Spleen (tissue), 7 donors: ENCODE measurements around the gene GRK3.

Experiments used
- CTCF ChIP-seq, 11 experiments: fragments of 200-600 bp in 7 of 11; fragments of 450-650 bp in 4 of 11; sonication (generic) in 4 of 11; IDR thresholded peaks in 8 of 11; conservative IDR thresholded peaks in 3 of 11; 1 replicate in 7 of 11; 2 replicates in 4 of 11; pipeline versions ENCODE4 v1.4.0 to v1.8.0; 2016 to 2021; ENCODE audit warnings: antibody characterized with exemption in 11 of 11, inconsistent platforms in 4 of 11, mild to moderate bottlenecking in 1 of 11
- POLR2AphosphoS5 ChIP-seq, 3 donors: sonication (generic); formaldehyde crosslinking; IDR thresholded peaks; one replicate each; pipeline ENCODE4 v1.5.1; 2017; ENCODE audit warnings: antibody characterized with exemption in 3 of 3
- donor health status: DM: no; HTN: no; CAD: no; lungs with moderate emphysema.
- donor health status: DM: no; HTN: no; CAD: no.
- donor health status: DM: no; HTN: no; CAD: no.

GRCh38 chr22:25706197-25706596 lies 141.7 kb downstream of the GRK3 start:
- TF ChIP-seq CTCF (IDR thresholded peaks at IDR 0.05 in 8 of 11, conservative IDR thresholded peaks at IDR 0.05 in 3 of 11) (no peak), POLR2AphosphoS5 (IDR thresholded peaks at IDR 0.05) (no peak)
